ENCODE results near the gene NKX2-2.

Gene NKX2-2

DNA sequence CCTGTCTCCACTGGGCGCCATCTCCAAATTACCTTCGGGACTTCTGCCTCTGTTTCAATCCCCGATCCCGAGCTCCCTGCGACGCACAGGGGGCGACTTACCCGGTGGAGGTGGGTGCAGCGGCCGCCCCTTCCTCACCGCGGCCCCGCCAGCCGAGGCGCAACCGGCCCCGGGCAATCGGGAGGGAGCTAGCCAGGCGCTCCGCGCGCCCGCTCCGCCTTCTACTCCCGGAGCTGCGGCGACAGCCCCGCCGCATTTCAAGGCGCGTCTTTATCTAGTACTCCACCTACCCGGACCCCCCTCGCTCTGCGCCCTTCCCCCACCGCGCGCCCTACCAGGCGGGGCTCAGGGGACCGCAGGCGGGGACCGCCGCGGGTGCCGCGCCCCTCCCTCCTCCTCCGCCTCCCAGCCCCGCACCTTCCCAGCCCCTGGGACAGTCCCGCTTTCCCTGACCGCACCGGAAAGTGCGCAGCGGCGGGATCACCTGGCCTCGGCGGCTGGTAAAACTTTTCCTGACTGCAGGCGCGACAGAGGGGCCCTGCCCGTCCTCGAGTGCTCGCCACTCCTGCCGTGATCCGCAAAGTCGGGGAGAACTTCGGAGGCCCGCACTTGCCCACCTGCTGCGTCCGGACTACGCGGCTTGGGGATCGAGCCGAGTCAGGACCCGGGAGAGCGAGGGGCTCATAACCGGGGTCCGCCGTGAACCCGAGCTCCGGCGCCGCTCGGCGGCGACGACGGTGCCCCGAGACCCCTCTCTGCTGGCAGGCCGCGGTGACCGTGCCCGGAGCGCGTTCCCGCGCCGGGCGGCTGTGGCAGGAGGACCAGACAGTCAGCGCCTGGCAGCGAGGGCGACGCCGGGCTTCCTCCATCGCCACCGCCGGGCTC is 8.0 kb upstream of the NKX2-2 start:
- no peak overlapping the region for H3K4me3 ChIP-seq (ENCODE audit: low read depth, low read length)
- TF ChIP-seq, protein P1, sequence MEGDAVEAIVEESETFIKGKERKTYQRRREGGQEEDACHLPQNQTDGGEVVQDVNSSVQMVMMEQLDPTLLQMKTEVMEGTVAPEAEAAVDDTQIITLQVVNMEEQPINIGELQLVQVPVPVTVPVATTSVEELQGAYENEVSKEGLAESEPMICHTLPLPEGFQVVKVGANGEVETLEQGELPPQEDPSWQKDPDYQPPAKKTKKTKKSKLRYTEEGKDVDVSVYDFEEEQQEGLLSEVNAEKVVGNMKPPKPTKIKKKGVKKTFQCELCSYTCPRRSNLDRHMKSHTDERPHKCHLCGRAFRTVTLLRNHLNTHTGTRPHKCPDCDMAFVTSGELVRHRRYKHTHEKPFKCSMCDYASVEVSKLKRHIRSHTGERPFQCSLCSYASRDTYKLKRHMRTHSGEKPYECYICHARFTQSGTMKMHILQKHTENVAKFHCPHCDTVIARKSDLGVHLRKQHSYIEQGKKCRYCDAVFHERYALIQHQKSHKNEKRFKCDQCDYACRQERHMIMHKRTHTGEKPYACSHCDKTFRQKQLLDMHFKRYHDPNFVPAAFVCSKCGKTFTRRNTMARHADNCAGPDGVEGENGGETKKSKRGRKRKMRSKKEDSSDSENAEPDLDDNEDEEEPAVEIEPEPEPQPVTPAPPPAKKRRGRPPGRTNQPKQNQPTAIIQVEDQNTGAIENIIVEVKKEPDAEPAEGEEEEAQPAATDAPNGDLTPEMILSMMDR (IDR thresholded peaks at IDR 0.05; ENCODE audit: low read depth, low read length): no peak

DNA sequence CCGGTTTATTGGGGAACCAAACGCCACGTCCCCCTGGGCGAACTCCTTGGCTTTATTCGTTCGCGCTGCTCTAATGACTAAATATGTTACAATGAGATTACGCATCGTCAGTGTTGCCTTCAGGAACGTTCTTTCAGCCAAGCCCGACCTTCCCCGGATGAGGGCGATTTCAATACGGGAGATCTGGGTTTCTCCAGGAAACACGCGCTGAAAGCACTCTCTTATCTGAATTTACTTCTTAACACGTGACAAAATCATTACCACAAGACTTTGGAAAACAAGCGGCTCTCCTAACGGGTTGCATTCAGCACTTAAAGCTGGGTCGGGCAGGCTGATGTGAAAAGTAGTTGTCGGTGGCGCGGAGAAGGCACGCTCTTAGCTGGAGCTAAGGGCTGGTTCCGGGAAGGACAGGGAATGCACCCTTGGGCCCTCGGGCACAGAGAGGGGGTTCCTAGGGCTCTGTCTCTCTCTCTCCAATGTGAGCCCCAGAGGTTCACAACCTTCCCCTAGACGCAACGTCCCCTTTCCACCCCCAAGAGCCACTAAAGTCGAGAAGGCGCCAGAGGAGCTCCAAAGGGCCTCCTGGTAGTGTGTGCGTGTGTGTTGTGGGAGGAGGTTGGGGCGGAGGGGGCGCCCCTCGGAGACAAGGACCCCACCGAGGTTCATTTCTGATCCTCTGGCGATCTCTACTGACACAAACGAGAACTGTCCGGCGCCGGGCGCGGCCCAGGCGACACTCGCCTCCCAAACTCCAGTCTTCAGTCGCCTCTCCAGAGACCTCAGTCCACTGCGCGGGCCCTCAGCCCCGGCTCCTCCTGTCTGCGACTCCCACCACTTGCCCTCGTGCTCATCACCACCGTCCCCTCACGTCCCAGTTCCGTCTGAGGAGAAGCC is 7.1 kb upstream of the NKX2-2 start:
- H3K4me3 ChIP-seq (ENCODE audit: low read depth, low read length): no peak overlapping the region
- TF ChIP-seq, protein P1 (IDR thresholded peaks at IDR 0.05; ENCODE audit: low read depth, low read length): no peak

DNA sequence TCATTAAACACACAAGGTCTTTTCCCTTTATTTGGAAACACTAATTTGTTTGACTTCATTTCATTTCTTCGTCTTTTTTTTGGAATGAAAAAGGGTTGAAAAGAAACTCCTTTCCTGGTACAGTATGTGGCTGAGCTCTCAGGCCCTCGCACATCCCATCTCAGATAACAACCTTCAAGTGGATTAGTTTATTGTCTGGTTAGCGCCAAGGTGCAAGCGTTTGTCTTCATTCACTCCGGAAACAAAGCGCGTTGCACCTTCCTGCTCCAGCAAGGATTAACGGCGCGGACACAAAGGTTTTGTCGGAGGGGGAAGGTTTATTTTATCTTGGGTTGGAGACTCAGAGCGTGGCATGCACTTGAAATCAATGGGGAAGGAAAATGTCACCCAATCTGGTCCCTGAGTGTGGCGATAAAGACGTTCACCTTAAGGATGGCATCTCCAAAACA is 5.3 kb upstream of the NKX2-2 start:
- H3K4me3 ChIP-seq (ENCODE audit: low read depth, low read length): no peak overlapping the region
- TF ChIP-seq, protein P1 (IDR thresholded peaks at IDR 0.05; ENCODE audit: low read depth, low read length): no peak

DNA sequence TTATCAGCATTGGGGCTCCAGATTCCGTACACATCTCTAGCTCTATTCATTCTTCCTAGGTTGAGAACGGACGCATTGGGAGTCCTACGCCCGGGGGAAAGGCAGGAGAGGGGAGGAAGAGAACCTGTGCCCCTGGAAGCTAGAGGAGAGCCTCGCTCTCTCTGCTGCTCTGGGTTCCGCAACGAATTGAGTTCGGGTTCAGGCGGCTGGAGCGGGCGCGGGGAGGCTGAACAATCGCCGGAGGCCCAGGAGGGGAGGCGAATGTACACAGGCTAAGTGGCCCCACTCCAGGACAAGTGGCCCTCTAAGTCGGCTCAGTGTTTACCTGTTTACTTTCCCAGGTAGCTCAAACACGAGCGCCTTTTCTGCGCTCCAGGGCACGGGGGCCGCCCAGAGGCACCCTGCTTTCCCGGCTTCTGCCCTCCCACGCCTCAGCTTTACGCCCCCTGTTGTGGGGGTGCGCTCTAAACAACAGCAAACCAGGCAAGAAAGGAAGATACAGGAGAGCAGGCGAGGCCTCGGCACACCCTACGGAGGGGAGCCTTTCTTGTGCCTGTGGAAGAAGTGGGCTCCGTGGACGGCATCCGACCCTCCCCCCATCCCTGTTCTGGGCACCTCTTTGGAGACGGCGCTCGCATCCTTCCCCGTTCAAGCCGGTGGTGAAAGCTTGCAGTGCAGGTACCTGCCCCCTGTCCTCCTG is 4.6 kb upstream of the NKX2-2 start:
- TF ChIP-seq, protein P1 (IDR thresholded peaks at IDR 0.05; ENCODE audit: low read depth, low read length): no peak
- H3K4me3 ChIP-seq (ENCODE audit: low read depth, low read length): no peak overlapping the region

DNA sequence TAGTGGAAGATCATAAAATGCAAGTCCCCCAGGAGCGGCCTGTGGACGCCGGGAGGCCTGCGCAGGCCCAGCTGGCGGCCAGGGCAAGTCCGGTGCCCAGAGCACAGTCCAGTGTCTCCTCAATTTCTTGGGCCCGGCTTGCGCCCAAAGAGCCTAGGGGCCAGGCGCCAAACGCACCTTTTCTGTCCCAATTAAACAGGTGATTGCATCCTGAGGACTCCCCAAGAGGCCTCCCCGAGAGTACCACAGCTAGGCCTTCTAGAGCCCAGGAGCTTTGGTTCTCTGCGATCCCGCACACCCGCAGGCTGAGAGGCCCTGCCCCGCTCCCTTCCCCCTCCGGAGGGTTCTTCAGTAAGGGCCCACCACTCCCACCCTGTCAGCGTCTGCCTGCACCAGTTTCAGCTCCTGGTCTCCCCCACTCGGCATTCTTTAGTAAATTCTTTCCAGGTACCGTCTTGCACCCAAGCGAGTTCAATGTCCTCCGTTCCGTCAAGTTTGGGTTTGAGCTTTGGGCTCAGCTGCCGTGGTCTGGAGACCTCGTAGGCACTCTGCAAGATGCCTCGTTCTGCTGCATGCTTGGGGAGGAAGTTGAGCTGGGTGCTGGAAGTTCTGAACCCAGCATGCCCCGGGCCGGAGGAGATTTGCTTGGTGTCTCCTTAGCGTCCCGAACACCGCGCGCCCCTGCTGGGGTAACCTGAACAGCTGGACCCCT is 3.9 kb upstream of the NKX2-2 start:
- TF ChIP-seq, protein P1 (IDR thresholded peaks at IDR 0.05; ENCODE audit: low read depth, low read length): no peak
- no peak overlapping the region for H3K4me3 ChIP-seq (ENCODE audit: low read depth, low read length)

DNA sequence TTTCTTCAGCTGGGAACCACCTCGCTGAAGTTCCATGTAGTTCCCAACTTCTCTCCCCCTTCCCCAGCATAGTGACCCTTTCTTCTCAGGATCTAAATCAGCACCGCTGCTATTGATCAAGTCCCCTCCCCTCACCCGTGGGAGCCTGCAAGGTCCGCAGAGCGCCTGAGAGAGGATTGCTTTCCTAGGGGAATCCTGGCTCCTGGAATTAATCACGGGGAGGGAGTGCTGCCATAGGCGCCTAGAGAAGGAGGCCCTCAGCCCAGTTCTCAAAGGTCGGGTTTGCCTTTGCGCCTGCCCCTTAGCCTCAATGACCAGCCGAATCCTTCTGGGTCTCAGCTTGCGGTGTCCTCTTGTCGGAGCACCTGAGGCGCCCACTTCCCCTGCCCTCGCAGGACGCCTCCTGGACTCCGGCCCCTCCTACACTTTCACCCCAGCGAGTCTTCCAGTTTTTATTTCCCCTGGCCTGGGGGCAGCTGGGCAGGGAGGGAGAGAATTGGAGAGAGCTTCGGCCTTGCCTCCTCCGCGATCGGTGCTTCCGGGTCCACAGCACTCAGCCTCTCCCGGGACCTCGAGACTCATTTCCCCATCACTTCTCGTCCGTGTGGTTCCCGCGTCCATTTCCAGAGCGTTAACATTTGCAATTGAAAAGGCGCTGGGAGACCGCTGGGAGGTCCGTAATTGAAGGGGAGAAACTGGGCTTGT is 3.1 kb upstream of the NKX2-2 start:
- TF ChIP-seq, protein P1 (IDR thresholded peaks at IDR 0.05; ENCODE audit: low read depth, low read length): no peak
- no peak overlapping the region for H3K4me3 ChIP-seq (ENCODE audit: low read depth, low read length)

All from WI38 (cell line).